Ascending aorta (tissue), 2 donors: ENCODE data around the gene CPS1. TPM values are rescaled to one million over a fixed set of nuclear protein-coding genes. Genes with fewer than 3 reads are reported as not detected.

Source experiments
- DNase-seq, 2 donors: peaks; one replicate each; pipeline ENCODE4 v3.0.0-alpha.2; 2019; ENCODE audit warnings: low spot score in 2 of 2
- H3K27ac ChIP-seq, 2 donors: fragments of 200-600 bp; sonication (generic); one replicate each; pipeline ENCODE4 v1.5.1; 2016 to 2017; ENCODE audit warnings: mild to moderate bottlenecking in 1 of 2
- H3K27me3 ChIP-seq: fragments of 200-600 bp; sonication (generic); one replicate; pipeline ENCODE4 v1.5.1; 2017
- H3K36me3 ChIP-seq, 2 donors: fragments of 200-600 bp; sonication (generic); one replicate each; pipeline ENCODE4 v1.5.1; 2016
- H3K4me1 ChIP-seq, 2 donors: fragments of 200-600 bp; sonication (generic); one replicate each; pipeline ENCODE4 v1.5.1; 2016 to 2017; ENCODE audit warnings: mild to moderate bottlenecking in 1 of 2
- H3K4me3 ChIP-seq, 2 donors: fragments of 200-600 bp; sonication (generic); one replicate each; pipeline ENCODE4 v1.5.1; 2016 to 2017; ENCODE audit warnings: mild to moderate bottlenecking in 1 of 2
- H3K9me3 ChIP-seq, 2 donors: fragments of 200-600 bp; sonication (generic); one replicate each; pipeline ENCODE4 v1.5.1; 2016
- CTCF ChIP-seq, 3 experiments: fragments of 200-600 bp in 2 of 3; fragments of 450-650 bp in 1 of 3; sonication (generic) in 2 of 3; IDR thresholded peaks; one replicate each; pipeline ENCODE4 v1.5.1; 2016 to 2019; ENCODE audit warnings: antibody characterized with exemption in 3 of 3, mild to moderate bottlenecking in 1 of 3, moderate library complexity in 1 of 3
- intact Hi-C: fragments of 100-400 bp; cut with DNase I; formaldehyde crosslinking; loops from one replicate; pipeline ENCODE4 v1.15.1; 2023
- total RNA-seq: library from RNA; depleted of rRNA; stranded (reverse); fragments of >200 nt; gene quantifications from one replicate; pipeline ENCODE4 v1.1.0, GENCODE V29; 2016

Gene CPS1
- total RNA-seq, 1 donor from 2014 or later = 9.4 TPM

- no peaks in the 10 kb centered on the region for H3K4me1 ChIP-seq
- no peak overlapping the region for H3K27ac ChIP-seq
- DNase-seq = no peak
- no peak for TF ChIP-seq CTCF (IDR thresholded peaks at IDR 0.05)
- no peaks in the 10 kb centered on the region for H3K9me3 ChIP-seq
- no peak overlapping the region for H3K4me3 ChIP-seq
- intact Hi-C loops = no loop called here
- H3K27me3 ChIP-seq = no peaks in the 10 kb centered on the region
- no peaks in the 10 kb centered on the region for H3K36me3 ChIP-seq
These were observed 15.9 kb upstream of the CPS1 start for GRCh38 chr2:210540471-210540870.

- H3K4me3 ChIP-seq = no peak overlapping the region
- no peaks in the 10 kb centered on the region for H3K4me1 ChIP-seq
- H3K27ac ChIP-seq = no peak overlapping the region
- no peak for DNase-seq
- H3K36me3 ChIP-seq = no peaks in the 10 kb centered on the region
- no peaks in the 10 kb centered on the region for H3K27me3 ChIP-seq
- H3K9me3 ChIP-seq = no peaks in the 10 kb centered on the region
- no peak for TF ChIP-seq CTCF (IDR thresholded peaks at IDR 0.05)
- intact Hi-C loops = no loop called here
These were observed 15.5 kb upstream of the CPS1 start for GRCh38 chr2:210540900-210541289.

- no peak overlapping the region for H3K27ac ChIP-seq
- H3K4me1 ChIP-seq = no peaks in the 10 kb centered on the region
- intact Hi-C loops = no loop called here
- H3K36me3 ChIP-seq = no peaks in the 10 kb centered on the region
- no peak for TF ChIP-seq CTCF (IDR thresholded peaks at IDR 0.05)
- no peaks in the 10 kb centered on the region for H3K9me3 ChIP-seq
- DNase-seq = no peak
- H3K27me3 ChIP-seq = no peaks in the 10 kb centered on the region
- H3K4me3 ChIP-seq = no peak overlapping the region
These were observed 15.0 kb upstream of the CPS1 start for GRCh38 chr2:210541290-210541902.

- H3K27ac ChIP-seq = no peak overlapping the region
- no peak for TF ChIP-seq CTCF (IDR thresholded peaks at IDR 0.05)
- H3K9me3 ChIP-seq = no peaks in the 10 kb centered on the region
- DNase-seq = no peak
- H3K4me1 ChIP-seq = no peaks in the 10 kb centered on the region
- H3K27me3 ChIP-seq = no peaks in the 10 kb centered on the region
- no peak overlapping the region for H3K4me3 ChIP-seq
- no peaks in the 10 kb centered on the region for H3K36me3 ChIP-seq
- intact Hi-C loops = no loop called here
These were observed 12.3 kb upstream of the CPS1 start for GRCh38 chr2:210544007-210544590.

- H3K4me3 ChIP-seq = no peak overlapping the region
- no peak for TF ChIP-seq CTCF (IDR thresholded peaks at IDR 0.05)
- DNase-seq = no peak
- no peaks in the 10 kb centered on the region for H3K9me3 ChIP-seq
- no peaks in the 10 kb centered on the region for H3K27me3 ChIP-seq
- H3K27ac ChIP-seq = no peak overlapping the region
- no peaks in the 10 kb centered on the region for H3K36me3 ChIP-seq
- intact Hi-C loops = no loop called here
- no peaks in the 10 kb centered on the region for H3K4me1 ChIP-seq
These were observed 11.6 kb upstream of the CPS1 start for GRCh38 chr2:210544831-210545230.
